Skeletal muscle tissue (tissue), 4 donors: ENCODE data around the gene SUMF2. TPM values are rescaled to one million over a fixed set of nuclear protein-coding genes. Genes with fewer than 3 reads are reported as not detected.
"Not testable (repeated sequence)": the region's sequence is repeated elsewhere in the genome, so short reads cannot be mapped to it uniquely, and the experiment has no call there.

Experiments
- H3K27ac ChIP-seq: one replicate; pipeline ENCODE4 v1.7.0; 2013; ENCODE audit warnings: mild to moderate bottlenecking, low read depth, low read length, inconsistent platforms
- H3K27me3 ChIP-seq, 3 donors: one replicate each; pipeline ENCODE4 v1.7.0; 2013; ENCODE audit warnings: low read length in 3 of 3; ENCODE audit not compliant: control insufficient read depth in 3 of 3, insufficient read depth in 3 of 3
- H3K36me3 ChIP-seq, 3 donors: one replicate each; pipeline ENCODE4 v1.7.0; 2013; ENCODE audit warnings: low read length in 3 of 3; ENCODE audit not compliant: control insufficient read depth in 3 of 3, insufficient read depth in 3 of 3
- H3K4me1 ChIP-seq, 3 donors: one replicate each; pipeline ENCODE4 v1.7.0; 2013; ENCODE audit warnings: low read length in 3 of 3, mild to moderate bottlenecking in 3 of 3; ENCODE audit not compliant: control insufficient read depth in 3 of 3, insufficient read depth in 3 of 3
- H3K4me3 ChIP-seq, 3 donors: one replicate each; pipeline ENCODE4 v1.7.0; 2013; ENCODE audit warnings: low read length in 3 of 3
- H3K9ac ChIP-seq, 3 donors: one replicate each; pipeline ENCODE4 v1.7.0; 2013; ENCODE audit warnings: low read length in 3 of 3, mild to moderate bottlenecking in 3 of 3, moderate library complexity in 2 of 3, low read depth in 1 of 3
- H3K9me3 ChIP-seq, 3 donors: one replicate each; pipeline ENCODE4 v1.7.0; 2013; ENCODE audit warnings: low read length in 3 of 3; ENCODE audit not compliant: control insufficient read depth in 3 of 3
- total RNA-seq: library from RNA; depleted of rRNA; stranded (reverse); fragments of >200 nt; gene quantifications from one replicate; pipeline ENCODE4 v1.2.3, GENCODE V29; 2014
- donor health status: Osteomylitis.

Gene SUMF2
- total RNA-seq, 1 donor from 2014 or later = 63.2 TPM

- peaks cover 28 to 44% (median 42%) of the 10 kb centered on the region in 3 donors for H3K36me3 ChIP-seq
Observed at GRCh38 chr7:56099653-56100052, 35.6 kb downstream of the SUMF2 start.

GRCh38 chr7:56104138-56104537 is 40.1 kb downstream of the SUMF2 start:
- Histone ChIP-seq H3K4me1 (peaks cover 10 to 15% (median 11%) of the 10 kb centered on the region in 3 donors), H3K36me3 (peaks cover 28 to 44% (median 42%) of the 10 kb centered on the region in 3 donors)
- not testable (repeated sequence) for H3K9ac ChIP-seq, H3K27ac ChIP-seq, H3K4me3 ChIP-seq, H3K9me3 ChIP-seq, H3K27me3 ChIP-seq

More at GRCh38 chr7:56099653-56100052, 35.6 kb downstream of the SUMF2 start:
- no peak overlapping the region for H3K27ac ChIP-seq
- no peak overlapping the region for H3K4me3 ChIP-seq
- H3K4me1 ChIP-seq = peaks cover 0 to 5% (median 4%) of the 10 kb centered on the region in 3 donors
- H3K9me3 ChIP-seq = no peaks in the 10 kb centered on the region
- H3K9ac ChIP-seq = no peak overlapping the region
- H3K27me3 ChIP-seq = no peaks in the 10 kb centered on the region

- H3K4me1 ChIP-seq = peaks cover 10 to 15% (median 11%) of the 10 kb centered on the region in 3 donors
- H3K9ac ChIP-seq = peak overlapping the region; percentile 95 to 98 (median 98)
- peak overlapping the region; percentile 82 to 99 (median 99) for H3K4me3 ChIP-seq
- peaks cover 23 to 34% (median 30%) of the 10 kb centered on the region in 3 donors for H3K36me3 ChIP-seq
- peak overlapping the region; percentile 96 for H3K27ac ChIP-seq
- H3K9me3 ChIP-seq = no peaks in the 10 kb centered on the region
- no peaks in the 10 kb centered on the region for H3K27me3 ChIP-seq
Observed at GRCh38 chr7:56105508-56105907, 41.4 kb downstream of the SUMF2 start.

GRCh38 chr7:56106108-56107073 is 42.3 kb downstream of the SUMF2 start, which contains the start of gene CHCHD2:
TSS of gene CHCHD2 (minus strand) at chr7:56106476. CDS start at chr7:56106413, 63 bp downstream.
- Histone ChIP-seq H3K4me3 (peak within 1 kb of the TSS; percentile 82 to 99 (median 99)), H3K9ac (peak within 1 kb of the TSS; percentile 95 to 98 (median 98)), H3K27me3 (no peaks in the 10 kb centered on the region), H3K27ac (peak within 1 kb of the TSS; percentile 96), H3K4me1 (peaks cover 10 to 15% (median 11%) of the 10 kb centered on the region in 3 donors), H3K36me3 (peaks cover 15 to 26% (median 21%) of the 10 kb centered on the region in 3 donors), H3K9me3 (no peaks in the 10 kb centered on the region)

GRCh38 chr7:56107954-56108258 is 43.8 kb downstream of the SUMF2 start:
- Histone ChIP-seq H3K36me3 (peaks cover 5 to 12% (median 9%) of the 10 kb centered on the region in 3 donors), H3K9me3 (no peaks in the 10 kb centered on the region), H3K4me3 (no peak overlapping the region), H3K4me1 (peaks cover 10 to 15% (median 11%) of the 10 kb centered on the region in 3 donors), H3K27ac (no peak overlapping the region), H3K9ac (no peak overlapping the region), H3K27me3 (no peaks in the 10 kb centered on the region)

- peaks cover 0 to 5% (median under 1%) of the 10 kb centered on the region in 3 donors for H3K27me3 ChIP-seq
- no peaks in the 10 kb centered on the region for H3K9me3 ChIP-seq
- H3K36me3 ChIP-seq = no peaks in the 10 kb centered on the region
- H3K4me1 ChIP-seq = peaks cover under 1 to 3% (median under 1%) of the 10 kb centered on the region in 3 donors
- no peak overlapping the region for H3K4me3 ChIP-seq
- H3K27ac ChIP-seq = no peak overlapping the region
- no peak overlapping the region for H3K9ac ChIP-seq
Observed at GRCh38 chr7:56110611-56111010, 46.5 kb downstream of the SUMF2 start.

- not testable (repeated sequence) for H3K27ac ChIP-seq, H3K9me3 ChIP-seq, H3K4me1 ChIP-seq, H3K36me3 ChIP-seq, H3K9ac ChIP-seq, H3K4me3 ChIP-seq
- peaks cover 12 to 17% (median 13%) of the 10 kb centered on the region in 3 donors for H3K27me3 ChIP-seq
Observed at GRCh38 chr7:56112244-56112643, 48.2 kb downstream of the SUMF2 start.

- no peaks in the 10 kb centered on the region for H3K4me1 ChIP-seq
- no peaks in the 10 kb centered on the region for H3K36me3 ChIP-seq
- no peak within 1 kb of the TSS for H3K27ac ChIP-seq
- no peaks in the 10 kb centered on the region for H3K9me3 ChIP-seq
- H3K9ac ChIP-seq = peak within 1 kb of the TSS in 1 of 3 donors; percentile 16
- H3K27me3 ChIP-seq = peaks cover 12 to 18% (median 13%) of the 10 kb centered on the region in 3 donors
- H3K4me3 ChIP-seq = no peak within 1 kb of the TSS
Observed at GRCh38 chr7:56115852-56116538, 51.9 kb downstream of the SUMF2 start, which contains the start of gene NUPR2. TSS of gene NUPR2 (minus strand) at chr7:56116417. CDS start at chr7:56116314, 103 bp downstream.

GRCh38 chr7:56121440-56121839 is 57.4 kb downstream of the SUMF2 start:
- H3K36me3 ChIP-seq = no peaks in the 10 kb centered on the region
- H3K9ac ChIP-seq = no peak overlapping the region
- peaks cover 5 to 7% (median 5%) of the 10 kb centered on the region in 3 donors for H3K27me3 ChIP-seq
- H3K4me3 ChIP-seq = no peak overlapping the region
- no peaks in the 10 kb centered on the region for H3K9me3 ChIP-seq
- no peaks in the 10 kb centered on the region for H3K4me1 ChIP-seq
- H3K27ac ChIP-seq = no peak overlapping the region
